ENCODE measurements around the gene P4HB. TPM values are rescaled to one million over a fixed set of nuclear protein-coding genes. Genes with fewer than 3 reads are reported as not detected.
"Not testable (repeated sequence)": the region's sequence is repeated elsewhere in the genome, so short reads cannot be mapped to it uniquely, and the experiment has no call there.

Gene P4HB
- total RNA-seq, 2 experiments from 2014 or later = 388 to 577 TPM

GRCh38 chr17:81841866-81842265 lies 18.5 kb downstream of the P4HB start:
- Histone ChIP-seq H3K4me1 (ENCODE audit: insufficient read depth, low read length, poor library complexity, severe bottlenecking) (no peaks in the 10 kb centered on the region), H3K4me3 (ENCODE audit: low read depth, low read length, poor library complexity, severe bottlenecking) (no peak overlapping the region), H3K27ac (ENCODE audit: low read depth, low read length, poor library complexity, severe bottlenecking) (no peak overlapping the region), H3K79me2 (ENCODE audit: insufficient read depth, low read depth, low read length) (no peaks in the 10 kb centered on the region), H3K4me2 (ENCODE audit: low read length) (no peak overlapping the region), H2AFZ (ENCODE audit: low read length) (no peak overlapping the region), H3K9me3 (ENCODE audit: low read length) (no peaks in the 10 kb centered on the region), H3K36me3 (ENCODE audit: insufficient read depth, low read length) (peaks cover 46% of the 10 kb centered on the region), H3K9me2 (ENCODE audit: insufficient read depth, low read length) (no peaks in the 10 kb centered on the region), H4K20me1 (ENCODE audit: insufficient read depth, low read length) (no peaks in the 10 kb centered on the region)
- CTCF ChIA-PET (ENCODE audit: unreplicated experiment) = interaction anchor here (0.6 kb wide), 1 partner anchor 17 kb away, joined by 4 read pairs; no protein-coding TSS in a partner anchor
- BruUV-seq (replicated peaks) = no TSS peak
- intact Hi-C loops (cut with micrococcal nuclease; ENCODE audit: unreplicated experiment) = no loop called here
- DNase-seq (ENCODE audit: low spot score) = no peak
- TF ChIP-seq EZH2phosphoT487 (IDR thresholded peaks at IDR 0.05; ENCODE audit: borderline replicate concordance, low read depth, low read length) = no peak
- POLR2A ChIA-PET = no interaction called here

- no peaks in the 10 kb centered on the region for H3K9me3 ChIP-seq (ENCODE audit: low read length)
- intact Hi-C loops (cut with micrococcal nuclease; ENCODE audit: unreplicated experiment) = no loop called here
- no peak overlapping the region for H3K27ac ChIP-seq (ENCODE audit: low read depth, low read length, poor library complexity, severe bottlenecking)
- no peak overlapping the region for H3K4me3 ChIP-seq (ENCODE audit: low read depth, low read length, poor library complexity, severe bottlenecking)
- H3K4me1 ChIP-seq (ENCODE audit: insufficient read depth, low read length, poor library complexity, severe bottlenecking) = no peaks in the 10 kb centered on the region
- POLR2A ChIA-PET = no interaction called here
- H3K4me2 ChIP-seq (ENCODE audit: low read length) = no peak overlapping the region
- no peak for DNase-seq (ENCODE audit: low spot score)
- H3K9me2 ChIP-seq (ENCODE audit: insufficient read depth, low read length) = no peaks in the 10 kb centered on the region
- no peaks in the 10 kb centered on the region for H3K79me2 ChIP-seq (ENCODE audit: insufficient read depth, low read depth, low read length)
- H4K20me1 ChIP-seq (ENCODE audit: insufficient read depth, low read length) = no peaks in the 10 kb centered on the region
- no TSS peak for BruUV-seq (replicated peaks)
- TF ChIP-seq EZH2phosphoT487 (IDR thresholded peaks at IDR 0.05; ENCODE audit: borderline replicate concordance, low read depth, low read length) = no peak
- TF ChIP-seq CTCF (conservative IDR thresholded peaks at IDR 0.05; ENCODE audit: low read length) = no peak
- H2AFZ ChIP-seq (ENCODE audit: low read length) = no peak overlapping the region
- peaks cover 39% of the 10 kb centered on the region for H3K36me3 ChIP-seq (ENCODE audit: insufficient read depth, low read length)
- CTCF ChIA-PET (ENCODE audit: unreplicated experiment) = interaction anchor here (0.6 kb wide), 1 partner anchor 18 kb away, joined by 4 read pairs; no protein-coding TSS in a partner anchor
Measured at GRCh38 chr17:81840826-81841778, 19.2 kb downstream of the P4HB start.

- H3K79me2 ChIP-seq (ENCODE audit: insufficient read depth, low read depth, low read length); H3K27ac ChIP-seq (ENCODE audit: low read depth, low read length, poor library complexity, severe bottlenecking); H3K9me3 ChIP-seq (ENCODE audit: low read length); H3K4me3 ChIP-seq (ENCODE audit: low read depth, low read length, poor library complexity, severe bottlenecking); DNase-seq (ENCODE audit: low spot score); H3K9me2 ChIP-seq (ENCODE audit: insufficient read depth, low read length); H4K20me1 ChIP-seq (ENCODE audit: insufficient read depth, low read length); CTCF ChIA-PET (ENCODE audit: unreplicated experiment); BruUV-seq (replicated peaks); H3K4me1 ChIP-seq (ENCODE audit: insufficient read depth, low read length, poor library complexity, severe bottlenecking); H2AFZ ChIP-seq (ENCODE audit: low read length); intact Hi-C loops (cut with micrococcal nuclease; ENCODE audit: unreplicated experiment); H3K4me2 ChIP-seq (ENCODE audit: low read length): not testable (repeated sequence)
- POLR2A ChIA-PET = interaction anchor here (0.7 to 1.5 kb wide), 2 partner anchors 14 to 525 kb away, joined by 3 to 4 read pairs; no protein-coding TSS in a partner anchor
- H3K36me3 ChIP-seq (ENCODE audit: insufficient read depth, low read length) = peaks cover 28% of the 10 kb centered on the region
Measured at GRCh38 chr17:81840059-81840458, 20.3 kb downstream of the P4HB start.

All from OCI-LY7 (cell line).